HepG2 (cell line): ENCODE data around the gene DYDC2. TPM values are rescaled to one million over a fixed set of nuclear protein-coding genes. Genes with fewer than 3 reads are reported as not detected.
A peak's percentile ranks its signal among the peaks of the same experiment; 100 is the strongest.

ENCODE experiments used
- CHD2 ChIP-seq: IDR thresholded peaks from 2 replicates; pipeline ENCODE4 v1.6.1; 2011; ENCODE audit warnings: low read depth, low read length, improper control_type of control experiment
- FOXK1 ChIP-seq: sonication (generic); formaldehyde crosslinking; IDR thresholded peaks from 2 replicates; pipeline ENCODE4 v1.4.0; 2020; ENCODE audit warnings: low read depth, missing genetic modification reagents, borderline replicate concordance
- HNF4A ChIP-seq: sonication (generic); formaldehyde crosslinking; IDR thresholded peaks from 2 replicates; pipeline ENCODE4 v1.4.0; 2020; ENCODE audit warnings: missing genetic modification reagents
- IKZF1 ChIP-seq: fragments of 450-650 bp; IDR thresholded peaks from 2 replicates; pipeline ENCODE4 v1.7.1; 2016
- KLF12 ChIP-seq: sonication (generic); formaldehyde crosslinking; IDR thresholded peaks from 2 replicates; pipeline ENCODE4 v1.4.0; 2020; ENCODE audit warnings: missing genetic modification reagents, borderline replicate concordance
- SP140L ChIP-seq: sonication (generic); formaldehyde crosslinking; IDR thresholded peaks from 2 replicates; pipeline ENCODE4 v1.4.0; 2020; ENCODE audit warnings: missing genetic modification reagents, borderline replicate concordance
- SRY ChIP-seq: sonication (generic); formaldehyde crosslinking; IDR thresholded peaks from 2 replicates; pipeline ENCODE4 v1.8.0; 2022; ENCODE audit warnings: mild to moderate bottlenecking, missing genetic modification reagents
- ZBTB7B ChIP-seq: sonication (generic); formaldehyde crosslinking; IDR thresholded peaks from 2 replicates; pipeline ENCODE4 v1.4.0; 2020; ENCODE audit warnings: missing genetic modification reagents
- ZNF12 ChIP-seq: sonication (generic); formaldehyde crosslinking; IDR thresholded peaks from 2 replicates; pipeline ENCODE4 v1.5.0; 2020; ENCODE audit warnings: missing genetic modification reagents
- ZNF138 ChIP-seq: sonication (generic); formaldehyde crosslinking; IDR thresholded peaks from 2 replicates; pipeline ENCODE4 v1.5.0; 2020; ENCODE audit warnings: mild to moderate bottlenecking, low read depth, missing genetic modification reagents
- ZNF317 ChIP-seq: sonication (generic); formaldehyde crosslinking; IDR thresholded peaks from 2 replicates; pipeline ENCODE4 v1.5.0; 2020; ENCODE audit warnings: mild to moderate bottlenecking, missing genetic modification reagents
- ZNF337 ChIP-seq: sonication (generic); formaldehyde crosslinking; IDR thresholded peaks from 2 replicates; pipeline ENCODE4 v1.5.1; 2020; ENCODE audit warnings: missing genetic modification reagents, low read depth, mild to moderate bottlenecking, borderline replicate concordance
- ZNF747 ChIP-seq: sonication (generic); formaldehyde crosslinking; IDR thresholded peaks from 2 replicates; pipeline ENCODE4 v1.8.1; 2023; ENCODE audit warnings: missing genetic modification reagents, mild to moderate bottlenecking, borderline replicate concordance
- ZNF75D ChIP-seq: sonication (generic); formaldehyde crosslinking; IDR thresholded peaks from 2 replicates; pipeline ENCODE4 v1.8.1; 2023; ENCODE audit warnings: missing genetic modification reagents, mild to moderate bottlenecking, borderline replicate concordance
- ZNF782 ChIP-seq: sonication (generic); formaldehyde crosslinking; IDR thresholded peaks from 2 replicates; pipeline ENCODE4 v1.4.0; 2020; ENCODE audit warnings: missing genetic modification reagents, mild to moderate bottlenecking, borderline replicate concordance
- polyA plus RNA-seq, 8 experiments: library from polyadenylated mRNA; depleted of rRNA in 3 of 8; stranded (reverse) in 7 of 8; unstranded in 1 of 8; fragments of >200 nt; fragmentation: Illumina TruSeq in 4 of 8; extraction: Trizol in 4 of 8; gene quantifications; 2 replicates each; pipeline versions ENCODE4 v1.2.1 to v1.2.3, GENCODE V29; 2011 to 2016; ENCODE audit warnings: low read depth in 4 of 8, missing spikeins in 1 of 8, mixed read lengths in 1 of 8; ENCODE audit not compliant: insufficient read depth in 1 of 8
- total RNA-seq, 5 experiments: library from RNA; depleted of rRNA; stranded (reverse); fragments of >200 nt; fragmentation: Illumina TruSeq; extraction: Trizol; gene quantifications; 2 replicates each; pipeline ENCODE4 v1.2.3, GENCODE V29; 2016; ENCODE audit warnings: low read depth in 1 of 5
- TF ChIP-seq, protein P1 (sequence below): sonication (generic); formaldehyde crosslinking; IDR thresholded peaks from 2 replicates; pipeline ENCODE4 v1.8.1; 2022; ENCODE audit warnings: low read depth, mild to moderate bottlenecking, missing genetic modification reagents
- TF ChIP-seq, protein P2 (sequence below): sonication (generic); IDR thresholded peaks from 2 replicates; pipeline ENCODE4 v1.6.1; 2016; ENCODE audit warnings: low read depth, borderline replicate concordance
- TF ChIP-seq, protein P3 (sequence below): IDR thresholded peaks from 2 replicates; pipeline ENCODE4 v1.6.1; 2016; ENCODE audit warnings: low read depth
- TF ChIP-seq, protein P4 (sequence below): sonication (generic); formaldehyde crosslinking; IDR thresholded peaks from 2 replicates; pipeline ENCODE4 v1.8.1; 2023; ENCODE audit warnings: mild to moderate bottlenecking, missing genetic modification reagents
- TF ChIP-seq, protein P5 (sequence below): sonication (generic); formaldehyde crosslinking; IDR thresholded peaks from 2 replicates; pipeline ENCODE4 v1.5.0; 2020; ENCODE audit warnings: missing genetic modification reagents
- TF ChIP-seq, protein P6 (sequence below): IDR thresholded peaks from 2 replicates; pipeline ENCODE4 v1.6.1; 2016; ENCODE audit warnings: missing compliant biosample characterization, missing genetic modification reagents, borderline replicate concordance

DYDC2 gene
- total and polyA plus RNA-seq, 2 of the 13 experiments (the other 11 are each of a cell fraction or from before 2014, with no cell fraction given), result 0.98 to 2.3 TPM

DNA sequence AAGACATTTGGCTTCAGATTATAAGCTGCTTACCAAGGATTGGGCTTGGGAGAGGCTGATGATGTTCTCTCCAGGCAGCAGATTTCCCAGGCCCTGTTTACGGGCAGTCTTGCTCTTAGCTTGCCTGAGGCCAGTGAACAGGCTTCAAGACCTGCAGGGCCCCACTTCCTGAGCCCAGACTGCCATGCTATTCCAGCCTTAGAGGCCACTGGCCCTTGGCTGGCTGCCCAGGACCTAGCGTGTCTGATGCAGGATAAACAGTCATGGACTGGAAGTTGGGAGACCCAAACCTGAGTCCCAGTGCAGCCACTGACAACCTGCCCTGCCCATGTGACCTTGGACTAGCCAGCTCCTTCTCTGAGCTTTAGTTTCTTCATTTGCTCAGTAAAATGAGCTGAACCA is 54.7 kb downstream of the DYDC2 start (continued):
- TF ChIP-seq CHD2 (no peak), ZNF12 (CRISPR knock-in tag) (no peak), SP140L (CRISPR knock-in tag) (no peak), ZBTB7B (CRISPR knock-in tag) (no peak; the same call in 1 of the 2 replicates), ZNF317 (CRISPR knock-in tag) (no peak), HNF4A (CRISPR knock-in tag) (peak; percentile 47; the same call in 1 of the 2 replicates), KLF12 (no peak), ZNF75D (CRISPR knock-in tag) (no peak), FOXK1 (CRISPR knock-in tag) (no peak), IKZF1 (no peak), SRY (CRISPR knock-in tag) (0 out of 2 replicates have a peak, but pooled peaks have one; percentile 39), ZNF138 (CRISPR knock-in tag) (no peak), ZNF782 (CRISPR knock-in tag) (no peak), ZNF747 (CRISPR knock-in tag) (0 out of 2 replicates have a peak, but pooled peaks have one; percentile 27), ZNF337 (CRISPR knock-in tag) (no peak)
- TF ChIP-seq, protein P1, sequence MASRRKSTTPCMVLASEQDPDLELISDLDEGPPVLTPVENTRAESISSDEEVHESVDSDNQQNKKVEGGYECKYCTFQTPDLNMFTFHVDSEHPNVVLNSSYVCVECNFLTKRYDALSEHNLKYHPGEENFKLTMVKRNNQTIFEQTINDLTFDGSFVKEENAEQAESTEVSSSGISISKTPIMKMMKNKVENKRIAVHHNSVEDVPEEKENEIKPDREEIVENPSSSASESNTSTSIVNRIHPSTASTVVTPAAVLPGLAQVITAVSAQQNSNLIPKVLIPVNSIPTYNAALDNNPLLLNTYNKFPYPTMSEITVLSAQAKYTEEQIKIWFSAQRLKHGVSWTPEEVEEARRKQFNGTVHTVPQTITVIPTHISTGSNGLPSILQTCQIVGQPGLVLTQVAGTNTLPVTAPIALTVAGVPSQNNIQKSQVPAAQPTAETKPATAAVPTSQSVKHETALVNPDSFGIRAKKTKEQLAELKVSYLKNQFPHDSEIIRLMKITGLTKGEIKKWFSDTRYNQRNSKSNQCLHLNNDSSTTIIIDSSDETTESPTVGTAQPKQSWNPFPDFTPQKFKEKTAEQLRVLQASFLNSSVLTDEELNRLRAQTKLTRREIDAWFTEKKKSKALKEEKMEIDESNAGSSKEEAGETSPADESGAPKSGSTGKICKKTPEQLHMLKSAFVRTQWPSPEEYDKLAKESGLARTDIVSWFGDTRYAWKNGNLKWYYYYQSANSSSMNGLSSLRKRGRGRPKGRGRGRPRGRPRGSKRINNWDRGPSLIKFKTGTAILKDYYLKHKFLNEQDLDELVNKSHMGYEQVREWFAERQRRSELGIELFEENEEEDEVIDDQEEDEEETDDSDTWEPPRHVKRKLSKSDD (CRISPR knock-in tag), result no peak
- TF ChIP-seq, protein P2, sequence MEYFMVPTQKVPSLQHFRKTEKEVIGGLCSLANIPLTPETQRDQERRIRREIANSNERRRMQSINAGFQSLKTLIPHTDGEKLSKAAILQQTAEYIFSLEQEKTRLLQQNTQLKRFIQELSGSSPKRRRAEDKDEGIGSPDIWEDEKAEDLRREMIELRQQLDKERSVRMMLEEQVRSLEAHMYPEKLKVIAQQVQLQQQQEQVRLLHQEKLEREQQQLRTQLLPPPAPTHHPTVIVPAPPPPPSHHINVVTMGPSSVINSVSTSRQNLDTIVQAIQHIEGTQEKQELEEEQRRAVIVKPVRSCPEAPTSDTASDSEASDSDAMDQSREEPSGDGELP, result no peak
- TF ChIP-seq, protein P3, sequence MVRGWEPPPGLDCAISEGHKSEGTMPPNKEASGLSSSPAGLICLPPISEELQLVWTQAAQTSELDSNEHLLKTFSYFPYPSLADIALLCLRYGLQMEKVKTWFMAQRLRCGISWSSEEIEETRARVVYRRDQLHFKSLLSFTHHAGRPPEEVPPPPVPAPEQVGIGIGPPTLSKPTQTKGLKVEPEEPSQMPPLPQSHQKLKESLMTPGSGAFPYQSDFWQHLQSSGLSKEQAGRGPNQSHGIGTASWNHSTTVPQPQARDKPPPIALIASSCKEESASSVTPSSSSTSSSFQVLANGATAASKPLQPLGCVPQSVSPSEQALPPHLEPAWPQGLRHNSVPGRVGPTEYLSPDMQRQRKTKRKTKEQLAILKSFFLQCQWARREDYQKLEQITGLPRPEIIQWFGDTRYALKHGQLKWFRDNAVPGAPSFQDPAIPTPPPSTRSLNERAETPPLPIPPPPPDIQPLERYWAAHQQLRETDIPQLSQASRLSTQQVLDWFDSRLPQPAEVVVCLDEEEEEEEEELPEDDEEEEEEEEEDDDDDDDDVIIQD, result no peak
- TF ChIP-seq, protein P4, sequence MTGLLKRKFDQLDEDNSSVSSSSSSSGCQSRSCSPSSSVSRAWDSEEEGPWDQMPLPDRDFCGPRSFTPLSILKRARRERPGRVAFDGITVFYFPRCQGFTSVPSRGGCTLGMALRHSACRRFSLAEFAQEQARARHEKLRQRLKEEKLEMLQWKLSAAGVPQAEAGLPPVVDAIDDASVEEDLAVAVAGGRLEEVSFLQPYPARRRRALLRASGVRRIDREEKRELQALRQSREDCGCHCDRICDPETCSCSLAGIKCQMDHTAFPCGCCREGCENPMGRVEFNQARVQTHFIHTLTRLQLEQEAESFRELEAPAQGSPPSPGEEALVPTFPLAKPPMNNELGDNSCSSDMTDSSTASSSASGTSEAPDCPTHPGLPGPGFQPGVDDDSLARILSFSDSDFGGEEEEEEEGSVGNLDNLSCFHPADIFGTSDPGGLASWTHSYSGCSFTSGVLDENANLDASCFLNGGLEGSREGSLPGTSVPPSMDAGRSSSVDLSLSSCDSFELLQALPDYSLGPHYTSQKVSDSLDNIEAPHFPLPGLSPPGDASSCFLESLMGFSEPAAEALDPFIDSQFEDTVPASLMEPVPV, result no peak
- TF ChIP-seq, protein P5, sequence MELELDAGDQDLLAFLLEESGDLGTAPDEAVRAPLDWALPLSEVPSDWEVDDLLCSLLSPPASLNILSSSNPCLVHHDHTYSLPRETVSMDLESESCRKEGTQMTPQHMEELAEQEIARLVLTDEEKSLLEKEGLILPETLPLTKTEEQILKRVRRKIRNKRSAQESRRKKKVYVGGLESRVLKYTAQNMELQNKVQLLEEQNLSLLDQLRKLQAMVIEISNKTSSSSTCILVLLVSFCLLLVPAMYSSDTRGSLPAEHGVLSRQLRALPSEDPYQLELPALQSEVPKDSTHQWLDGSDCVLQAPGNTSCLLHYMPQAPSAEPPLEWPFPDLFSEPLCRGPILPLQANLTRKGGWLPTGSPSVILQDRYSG (CRISPR knock-in tag), result no peak
- TF ChIP-seq, protein P6, sequence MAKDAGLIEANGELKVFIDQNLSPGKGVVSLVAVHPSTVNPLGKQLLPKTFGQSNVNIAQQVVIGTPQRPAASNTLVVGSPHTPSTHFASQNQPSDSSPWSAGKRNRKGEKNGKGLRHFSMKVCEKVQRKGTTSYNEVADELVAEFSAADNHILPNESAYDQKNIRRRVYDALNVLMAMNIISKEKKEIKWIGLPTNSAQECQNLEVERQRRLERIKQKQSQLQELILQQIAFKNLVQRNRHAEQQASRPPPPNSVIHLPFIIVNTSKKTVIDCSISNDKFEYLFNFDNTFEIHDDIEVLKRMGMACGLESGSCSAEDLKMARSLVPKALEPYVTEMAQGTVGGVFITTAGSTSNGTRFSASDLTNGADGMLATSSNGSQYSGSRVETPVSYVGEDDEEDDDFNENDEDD, result no peak
